Epithelial cell of esophagus (primary cell): Measurements from ENCODE around the gene ALOXE3.
A peak's percentile ranks its signal among the peaks of the same experiment; 100 is the strongest.

Source experiments
- DNase-seq: peaks from one replicate; pipeline ENCODE4 v3.0.0; 2010; ENCODE audit warnings: low read depth
- H3K4me3 ChIP-seq: 2 replicates; pipeline ENCODE4 v1.5.1; 2011; ENCODE audit warnings: mild to moderate bottlenecking, low read length, control low read depth
- TF ChIP-seq, protein P1 (sequence below): IDR thresholded peaks from 2 replicates; pipeline ENCODE4 v1.5.1; 2011; ENCODE audit warnings: low read depth, mild to moderate bottlenecking, low read length, control low read depth, inconsistent platforms; ENCODE audit not compliant: insufficient read depth; ENCODE audit errors: missing control alignments

Gene ALOXE3

DNA sequence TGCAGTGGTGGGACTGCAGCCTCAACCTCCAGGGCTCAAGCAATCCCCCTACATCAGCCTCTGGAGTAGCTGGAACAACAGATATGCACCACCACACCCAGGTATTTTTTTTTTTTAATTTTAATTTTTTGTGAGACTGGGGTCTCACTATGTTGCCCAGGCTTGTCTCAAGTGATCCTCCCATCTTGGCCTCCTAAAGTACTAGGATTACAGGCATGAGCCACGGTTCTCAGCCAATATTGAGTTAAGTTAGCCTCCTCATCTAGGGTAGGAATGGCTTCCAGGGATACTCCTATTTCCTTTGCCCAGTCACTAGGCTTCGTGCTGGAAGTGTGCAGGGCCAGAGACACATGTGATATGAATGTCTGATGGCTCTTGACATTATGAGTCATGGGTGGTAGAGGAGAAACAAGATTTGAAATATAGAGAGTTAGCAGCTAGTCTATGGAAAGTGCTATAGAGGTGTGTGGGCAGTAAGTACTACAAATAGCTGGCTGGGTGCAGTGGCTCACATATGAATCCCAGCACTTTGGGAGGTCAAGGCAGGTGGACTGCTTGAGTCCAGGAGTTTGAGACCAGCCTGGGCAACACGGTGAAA, 13.6 kb upstream of the ALOXE3 start:
- TF ChIP-seq, protein P1, sequence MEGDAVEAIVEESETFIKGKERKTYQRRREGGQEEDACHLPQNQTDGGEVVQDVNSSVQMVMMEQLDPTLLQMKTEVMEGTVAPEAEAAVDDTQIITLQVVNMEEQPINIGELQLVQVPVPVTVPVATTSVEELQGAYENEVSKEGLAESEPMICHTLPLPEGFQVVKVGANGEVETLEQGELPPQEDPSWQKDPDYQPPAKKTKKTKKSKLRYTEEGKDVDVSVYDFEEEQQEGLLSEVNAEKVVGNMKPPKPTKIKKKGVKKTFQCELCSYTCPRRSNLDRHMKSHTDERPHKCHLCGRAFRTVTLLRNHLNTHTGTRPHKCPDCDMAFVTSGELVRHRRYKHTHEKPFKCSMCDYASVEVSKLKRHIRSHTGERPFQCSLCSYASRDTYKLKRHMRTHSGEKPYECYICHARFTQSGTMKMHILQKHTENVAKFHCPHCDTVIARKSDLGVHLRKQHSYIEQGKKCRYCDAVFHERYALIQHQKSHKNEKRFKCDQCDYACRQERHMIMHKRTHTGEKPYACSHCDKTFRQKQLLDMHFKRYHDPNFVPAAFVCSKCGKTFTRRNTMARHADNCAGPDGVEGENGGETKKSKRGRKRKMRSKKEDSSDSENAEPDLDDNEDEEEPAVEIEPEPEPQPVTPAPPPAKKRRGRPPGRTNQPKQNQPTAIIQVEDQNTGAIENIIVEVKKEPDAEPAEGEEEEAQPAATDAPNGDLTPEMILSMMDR: no peak
- peak; percentile 63 for DNase-seq
- H3K4me3 ChIP-seq: no peak overlapping the region

DNA sequence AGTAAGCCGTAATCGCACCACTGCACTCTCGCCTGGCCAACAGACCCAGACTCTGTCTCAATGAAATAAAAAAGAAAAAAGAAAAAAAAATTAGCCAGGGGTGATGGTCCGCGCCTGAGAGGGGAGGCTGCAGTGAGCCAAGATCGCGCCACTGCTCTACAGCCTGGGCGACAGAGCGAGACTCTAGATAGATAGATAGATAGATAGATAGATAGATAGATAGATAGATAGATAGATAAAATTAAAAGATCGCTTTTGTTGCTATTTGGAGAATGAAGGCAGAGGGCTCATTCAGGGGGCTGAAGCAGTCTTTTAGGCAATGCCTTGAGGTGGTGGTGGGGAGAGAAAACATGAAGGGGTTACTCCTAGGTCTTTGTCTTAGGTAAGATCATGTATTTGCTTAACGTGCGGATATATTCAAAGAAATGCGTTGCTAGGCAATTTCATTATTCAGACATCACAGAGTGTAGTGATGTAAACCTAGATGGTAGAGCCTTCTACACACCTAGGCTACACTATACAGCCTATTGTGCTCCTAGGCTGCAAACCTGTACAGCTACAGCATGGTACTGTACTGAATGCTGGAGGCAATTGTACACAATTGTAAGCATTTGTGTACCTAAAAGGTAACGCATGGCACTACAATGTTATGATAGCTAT, 9.9 kb upstream of the ALOXE3 start:
- DNase-seq: no peak
- TF ChIP-seq, protein P1: no peak

GRCh38 chr17:8126491-8127066, 8.3 kb upstream of the ALOXE3 start:
- TF ChIP-seq, protein P1: no peak
- DNase-seq: no peak
- peak overlapping the region; percentile 80 for H3K4me3 ChIP-seq

More for the DNA sequence above, 9.9 kb upstream of the ALOXE3 start:
- no peak overlapping the region for H3K4me3 ChIP-seq

DNA sequence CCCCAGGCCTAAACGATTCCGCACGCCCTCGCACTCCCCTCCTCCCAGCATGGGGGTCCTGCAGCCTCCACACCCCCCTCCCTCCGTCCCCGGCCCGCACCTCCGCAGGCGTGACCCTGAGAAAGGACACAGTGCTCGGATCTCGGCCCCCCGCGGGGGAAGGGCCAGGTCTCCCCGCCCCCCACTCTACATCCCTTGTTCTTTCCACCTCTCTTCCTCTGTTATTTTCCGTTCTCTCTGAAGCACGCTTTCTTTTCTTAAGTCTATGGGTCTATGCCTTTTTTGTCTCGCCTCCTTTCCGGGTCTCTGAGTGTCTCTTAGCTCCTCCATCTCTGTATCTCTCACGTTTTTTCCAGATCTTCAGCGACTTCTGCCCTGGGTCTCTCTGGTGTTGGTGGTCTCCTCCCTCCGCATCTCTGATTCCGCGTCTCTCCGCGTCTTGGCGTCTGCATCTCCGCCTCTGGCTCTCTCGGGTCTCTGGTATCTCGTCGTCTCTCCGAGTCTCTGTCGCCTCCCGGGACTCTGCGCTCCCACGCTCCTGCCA, 7.7 kb upstream of the ALOXE3 start:
- H3K4me3 ChIP-seq: peak overlapping the region; percentile 80
- TF ChIP-seq, protein P1: no peak
- DNase-seq: no peak

- TF ChIP-seq, protein P1: no peak
- DNase-seq: peak; percentile 63
These were observed 7.0 kb upstream of the ALOXE3 start for GRCh38 chr17:8125154-8125946.

DNA sequence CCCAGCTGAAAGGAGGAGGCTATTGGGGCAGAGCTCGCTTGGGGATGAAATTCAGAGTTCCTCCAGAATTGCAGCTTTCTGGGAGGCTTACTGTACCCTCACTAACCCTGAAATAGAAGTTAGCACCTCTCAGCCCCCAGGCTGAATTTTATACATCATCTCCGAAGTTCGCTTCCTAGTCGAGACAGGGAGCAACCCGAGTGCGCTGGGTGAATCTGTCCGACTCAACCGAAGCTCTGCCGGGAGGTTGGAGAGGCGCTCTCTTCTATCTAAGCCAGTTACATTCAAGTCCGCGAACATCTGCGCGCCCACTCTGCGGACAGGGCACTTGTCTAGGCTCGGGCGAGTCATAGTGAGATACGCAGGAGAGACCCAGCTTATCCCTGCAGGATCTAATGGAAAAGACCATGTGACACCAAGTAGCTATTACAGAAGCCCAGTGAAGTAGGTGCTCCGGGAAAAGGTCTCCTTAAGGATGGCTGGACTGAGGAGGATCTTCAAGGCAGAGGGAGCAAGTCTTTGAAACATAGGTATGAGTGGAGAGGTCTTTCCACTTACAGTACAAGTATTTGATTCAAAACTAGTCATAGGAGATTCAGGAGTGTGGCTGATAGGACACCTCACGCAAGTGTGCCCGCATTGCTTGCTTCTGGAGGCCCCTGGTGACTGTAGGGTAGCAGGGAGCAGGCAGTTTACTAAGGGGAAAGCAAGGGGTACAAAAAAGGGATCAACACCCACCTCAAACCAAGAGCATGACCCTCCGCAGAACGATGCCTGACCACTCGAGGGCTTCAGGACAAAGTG, 6.2 kb upstream of the ALOXE3 start:
- peak; percentile 46 for DNase-seq
- peak overlapping the region; percentile 80 for H3K4me3 ChIP-seq
- TF ChIP-seq, protein P1: no peak

More at GRCh38 chr17:8125154-8125946, 7.0 kb upstream of the ALOXE3 start:
- peak overlapping the region; percentile 80 for H3K4me3 ChIP-seq
